ENCODE results near the gene CACNA1A. TPM values are rescaled to one million over a fixed set of nuclear protein-coding genes. Genes with fewer than 3 reads are reported as not detected.

The CACNA1A gene
- total and polyA plus RNA-seq, 2 of the 13 experiments (the other 11 are each of a cell fraction or from before 2014, with no cell fraction given), result not detected

DNA sequence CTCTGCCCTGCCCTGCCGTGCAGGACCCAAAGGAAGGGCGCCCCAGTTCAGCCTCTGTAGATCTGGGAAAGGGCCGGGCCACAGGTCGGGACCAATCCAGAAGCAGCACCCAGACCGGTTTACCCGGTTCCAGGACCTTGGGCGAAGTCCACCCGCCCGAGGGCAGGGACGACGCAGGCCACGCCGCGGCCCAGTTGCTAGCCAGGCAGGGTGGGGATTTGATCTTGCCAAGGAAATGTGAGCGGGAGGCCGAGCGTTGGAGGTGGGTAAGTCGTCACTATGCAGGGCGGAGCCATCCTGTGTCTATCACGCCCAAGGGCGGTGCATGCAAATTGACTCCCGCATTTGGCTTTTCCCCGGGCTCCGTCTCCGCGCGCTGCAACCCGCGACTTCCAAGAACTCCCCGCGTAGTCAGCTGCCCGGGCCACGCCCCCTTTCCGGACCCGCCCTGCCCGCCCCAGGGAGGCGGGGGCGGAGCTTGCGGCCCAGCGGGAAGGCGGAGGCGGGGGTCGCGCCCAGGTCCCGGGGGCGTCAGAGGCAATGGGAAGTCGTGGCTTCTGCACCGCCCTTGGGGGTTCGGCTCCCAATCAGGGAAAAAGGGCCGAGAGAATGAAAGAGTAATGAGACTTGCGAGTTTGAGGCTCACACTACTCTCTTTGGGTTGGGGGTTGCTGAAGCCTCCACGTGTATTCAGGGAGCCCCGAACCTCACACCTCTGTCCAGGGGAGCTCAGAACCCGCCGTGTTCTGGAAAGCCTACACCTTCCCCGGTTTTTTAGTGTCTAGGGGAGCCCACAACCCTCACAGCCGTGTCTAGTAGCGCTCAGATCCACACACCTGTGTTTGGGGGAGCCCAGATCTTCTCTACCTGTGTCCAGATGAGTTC, 343.3 kb downstream of the CACNA1A start (continued):
- TF ChIP-seq SNAI1 (CRISPR knock-in tag; IDR thresholded peaks at IDR 0.05; ENCODE audit: borderline replicate concordance), result peak; percentile 62
- TF ChIP-seq SALL1 (CRISPR knock-in tag; IDR thresholded peaks at IDR 0.05), result peak; percentile 89
- TF ChIP-seq XRCC5 (optimal IDR thresholded peaks at IDR 0.05; ENCODE audit: low read length), result peak; percentile 58
- TF ChIP-seq, protein P1, sequence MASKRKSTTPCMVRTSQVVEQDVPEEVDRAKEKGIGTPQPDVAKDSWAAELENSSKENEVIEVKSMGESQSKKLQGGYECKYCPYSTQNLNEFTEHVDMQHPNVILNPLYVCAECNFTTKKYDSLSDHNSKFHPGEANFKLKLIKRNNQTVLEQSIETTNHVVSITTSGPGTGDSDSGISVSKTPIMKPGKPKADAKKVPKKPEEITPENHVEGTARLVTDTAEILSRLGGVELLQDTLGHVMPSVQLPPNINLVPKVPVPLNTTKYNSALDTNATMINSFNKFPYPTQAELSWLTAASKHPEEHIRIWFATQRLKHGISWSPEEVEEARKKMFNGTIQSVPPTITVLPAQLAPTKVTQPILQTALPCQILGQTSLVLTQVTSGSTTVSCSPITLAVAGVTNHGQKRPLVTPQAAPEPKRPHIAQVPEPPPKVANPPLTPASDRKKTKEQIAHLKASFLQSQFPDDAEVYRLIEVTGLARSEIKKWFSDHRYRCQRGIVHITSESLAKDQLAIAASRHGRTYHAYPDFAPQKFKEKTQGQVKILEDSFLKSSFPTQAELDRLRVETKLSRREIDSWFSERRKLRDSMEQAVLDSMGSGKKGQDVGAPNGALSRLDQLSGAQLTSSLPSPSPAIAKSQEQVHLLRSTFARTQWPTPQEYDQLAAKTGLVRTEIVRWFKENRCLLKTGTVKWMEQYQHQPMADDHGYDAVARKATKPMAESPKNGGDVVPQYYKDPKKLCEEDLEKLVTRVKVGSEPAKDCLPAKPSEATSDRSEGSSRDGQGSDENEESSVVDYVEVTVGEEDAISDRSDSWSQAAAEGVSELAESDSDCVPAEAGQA (IDR thresholded peaks at IDR 0.05; ENCODE audit: low read depth), result no peak
- TF ChIP-seq, protein P1 (CRISPR knock-in tag; IDR thresholded peaks at IDR 0.05; ENCODE audit: borderline replicate concordance), result no peak
- no peak for TF ChIP-seq ZNF7 (CRISPR knock-in tag; IDR thresholded peaks at IDR 0.05)
- TF ChIP-seq ZNF44 (CRISPR knock-in tag; IDR thresholded peaks at IDR 0.05), result 0 out of 2 replicates have a peak, but pooled peaks have one; percentile 50
- peak; percentile 95; the same call in 1 of the 2 replicates for TF ChIP-seq ZNF747 (CRISPR knock-in tag; IDR thresholded peaks at IDR 0.05; ENCODE audit: borderline replicate concordance)
- TF ChIP-seq SMYD3 (CRISPR knock-in tag; IDR thresholded peaks at IDR 0.05), result no peak
- TF ChIP-seq ZNF558 (CRISPR knock-in tag; IDR thresholded peaks at IDR 0.05; ENCODE audit: borderline replicate concordance), result no peak; the same call in 1 of the 2 replicates
- TF ChIP-seq, protein P2, sequence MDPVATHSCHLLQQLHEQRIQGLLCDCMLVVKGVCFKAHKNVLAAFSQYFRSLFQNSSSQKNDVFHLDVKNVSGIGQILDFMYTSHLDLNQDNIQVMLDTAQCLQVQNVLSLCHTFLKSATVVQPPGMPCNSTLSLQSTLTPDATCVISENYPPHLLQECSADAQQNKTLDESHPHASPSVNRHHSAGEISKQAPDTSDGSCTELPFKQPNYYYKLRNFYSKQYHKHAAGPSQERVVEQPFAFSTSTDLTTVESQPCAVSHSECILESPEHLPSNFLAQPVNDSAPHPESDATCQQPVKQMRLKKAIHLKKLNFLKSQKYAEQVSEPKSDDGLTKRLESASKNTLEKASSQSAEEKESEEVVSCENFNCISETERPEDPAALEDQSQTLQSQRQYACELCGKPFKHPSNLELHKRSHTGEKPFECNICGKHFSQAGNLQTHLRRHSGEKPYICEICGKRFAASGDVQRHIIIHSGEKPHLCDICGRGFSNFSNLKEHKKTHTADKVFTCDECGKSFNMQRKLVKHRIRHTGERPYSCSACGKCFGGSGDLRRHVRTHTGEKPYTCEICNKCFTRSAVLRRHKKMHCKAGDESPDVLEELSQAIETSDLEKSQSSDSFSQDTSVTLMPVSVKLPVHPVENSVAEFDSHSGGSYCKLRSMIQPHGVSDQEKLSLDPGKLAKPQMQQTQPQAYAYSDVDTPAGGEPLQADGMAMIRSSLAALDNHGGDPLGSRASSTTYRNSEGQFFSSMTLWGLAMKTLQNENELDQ (CRISPR knock-in tag; IDR thresholded peaks at IDR 0.05; ENCODE audit: borderline replicate concordance), result no peak
- TF ChIP-seq ZNF780A (CRISPR knock-in tag; IDR thresholded peaks at IDR 0.05), result no peak
- TF ChIP-seq ZNF577 (CRISPR knock-in tag; IDR thresholded peaks at IDR 0.05; ENCODE audit: borderline replicate concordance, low read depth), result no peak
- TF ChIP-seq JUN (CRISPR knock-in tag; IDR thresholded peaks at IDR 0.05), result no peak; the same call in 1 of the 2 replicates
- no peak for TF ChIP-seq ZNF674 (CRISPR knock-in tag; IDR thresholded peaks at IDR 0.05; ENCODE audit: low read depth)
- TF ChIP-seq ZIK1 (CRISPR knock-in tag; IDR thresholded peaks at IDR 0.05; ENCODE audit: borderline replicate concordance, low read depth), result no peak

Measured in HepG2 (cell line).